CD4-positive, alpha-beta T cell treated with Interleukin-4 for 4 hours (primary cell): ENCODE data around the gene OSTF1.

Experiments used
- DNase-seq: peaks from one replicate; pipeline ENCODE4 v3.0.0-alpha.2; 2020

The OSTF1 gene

DNA sequence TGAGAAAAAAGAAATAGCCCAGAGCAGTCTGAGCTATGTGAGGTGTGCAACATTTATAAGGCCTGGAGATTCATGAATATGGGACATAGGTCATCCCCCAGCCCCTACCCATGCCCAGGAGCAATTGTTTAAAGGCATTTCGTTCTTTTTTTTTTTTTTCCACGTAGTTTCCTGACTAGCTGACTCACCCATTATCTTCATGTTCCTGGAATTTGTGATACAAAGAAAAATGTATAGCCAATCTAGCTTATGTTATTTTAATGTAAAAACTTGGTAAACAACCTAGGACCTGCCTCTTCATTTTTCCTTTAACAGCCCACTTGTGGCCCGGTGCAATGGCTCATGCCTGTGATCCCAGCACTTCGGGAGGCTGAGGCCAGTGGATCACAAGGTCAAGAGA lies 81.3 kb downstream of the OSTF1 start:
- no peak for DNase-seq

DNA sequence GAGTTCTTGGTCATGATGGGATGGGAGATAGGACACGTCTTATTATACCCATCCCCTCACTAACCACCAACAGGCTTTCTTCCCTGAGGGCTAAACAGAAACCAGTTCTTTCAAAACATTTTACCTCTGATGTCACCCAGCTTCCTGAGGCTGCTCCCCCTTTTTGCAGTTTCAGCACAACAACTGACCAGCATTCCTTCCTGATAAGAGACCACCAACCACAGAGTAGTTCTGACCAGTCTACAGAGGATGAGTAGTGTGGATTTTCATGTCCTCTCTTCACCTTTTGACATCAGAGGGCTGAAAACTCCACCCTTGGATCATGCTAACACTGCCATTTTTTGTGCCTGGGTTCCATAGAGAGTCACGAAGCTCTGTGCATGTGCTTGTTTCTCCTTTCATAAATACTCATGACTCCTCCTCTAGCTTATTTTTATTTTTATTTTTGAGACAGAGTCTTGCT lies 82.6 kb downstream of the OSTF1 start:
- DNase-seq = no peak

GRCh38 chr9:75175395-75175794 lies 87.1 kb downstream of the OSTF1 start:
- DNase-seq = no peak

- no peak for DNase-seq
These were observed 87.7 kb downstream of the OSTF1 start for GRCh38 chr9:75176037-75176436.

DNA sequence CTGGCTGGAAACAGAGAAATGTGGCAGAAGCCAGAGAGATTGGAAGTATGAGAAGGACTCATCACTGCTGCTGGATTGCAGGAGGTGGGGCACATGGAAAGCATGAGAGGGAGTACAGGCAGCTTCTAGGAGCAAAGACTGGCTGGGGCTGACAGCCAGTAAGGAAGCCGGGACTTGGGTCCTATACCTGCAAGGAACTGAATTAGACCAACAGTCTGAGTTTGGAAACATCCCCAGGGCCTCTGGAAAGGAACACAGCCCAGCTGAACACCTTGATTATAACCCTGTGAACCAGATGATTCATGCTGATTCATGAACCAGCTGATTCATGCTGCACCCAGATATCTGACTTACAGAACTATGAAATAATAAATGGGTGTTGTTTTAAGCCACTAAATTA lies 93.4 kb downstream of the OSTF1 start:
- peak; percentile 31 for DNase-seq

- no peak for DNase-seq
These were observed 95.0 kb downstream of the OSTF1 start for GRCh38 chr9:75183306-75183705.

DNA sequence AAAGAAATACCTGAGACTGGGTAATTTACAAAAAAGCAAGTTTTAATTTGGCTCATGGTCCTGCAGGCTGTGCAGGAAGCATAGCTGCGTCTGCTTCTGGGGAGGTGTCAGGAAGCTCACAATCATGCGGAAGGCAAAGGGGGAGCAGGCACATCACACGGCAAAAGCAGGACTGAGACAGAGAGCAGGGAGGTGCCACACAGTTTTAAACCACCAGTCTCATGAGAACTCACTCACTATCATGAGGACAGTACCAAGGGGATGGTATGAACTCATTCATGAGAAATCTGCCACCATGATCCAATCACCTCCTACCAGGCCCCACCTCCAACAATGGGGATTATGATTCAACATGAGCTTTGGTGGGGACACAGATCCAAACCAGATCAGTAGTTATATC lies 96.2 kb downstream of the OSTF1 start:
- no peak for DNase-seq

GRCh38 chr9:75185585-75186170 lies 97.4 kb downstream of the OSTF1 start:
- DNase-seq = peak; percentile 58

- DNase-seq = peak; percentile 57
These were observed 98.6 kb downstream of the OSTF1 start for GRCh38 chr9:75186767-75187380.

DNA sequence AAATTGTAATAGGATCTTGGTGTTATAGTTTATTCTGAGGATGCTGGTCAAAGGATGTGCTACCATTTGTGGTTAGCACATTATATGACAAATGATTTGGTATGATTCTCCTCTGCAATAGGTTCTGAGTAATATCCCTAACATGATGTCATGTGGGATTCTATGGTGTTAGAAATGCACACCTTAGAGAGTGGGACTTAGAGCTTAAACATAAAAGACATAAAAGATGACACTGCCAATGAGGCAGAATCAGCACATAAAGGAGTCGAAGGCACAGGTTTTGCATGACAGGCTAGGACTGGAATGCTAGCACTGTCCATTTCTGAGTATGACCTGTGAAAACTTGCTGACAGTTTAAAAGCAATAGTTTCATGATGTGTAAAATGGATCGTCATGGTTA lies 100.4 kb downstream of the OSTF1 start:
- DNase-seq = no peak

DNA sequence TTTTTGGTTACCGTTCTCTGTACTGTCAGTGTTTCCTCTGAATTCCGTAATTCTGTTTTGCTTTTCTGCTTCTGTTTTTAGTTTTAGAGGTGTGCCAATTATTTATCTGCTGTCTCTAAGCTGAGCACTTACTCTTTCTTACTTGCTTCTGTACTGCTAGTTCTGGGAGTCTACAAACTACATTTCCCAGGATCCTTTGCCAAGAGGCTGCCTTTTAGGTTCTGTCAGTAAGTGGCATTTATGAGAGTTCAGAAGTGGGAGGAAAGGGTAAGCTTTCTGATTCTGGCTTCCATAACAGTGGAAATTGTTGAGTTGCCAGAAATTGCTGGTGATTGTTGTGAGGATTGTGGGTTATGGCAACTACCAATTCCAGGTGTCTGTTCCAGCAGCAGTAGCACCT lies 102.4 kb downstream of the OSTF1 start:
- DNase-seq = no peak
